Amniotic stem cell (primary cell): Measurements from ENCODE around the gene IFI16.
"Not testable (repeated sequence)": the region's sequence is repeated elsewhere in the genome, so short reads cannot be mapped to it uniquely, and the experiment has no call there.

Source experiments
- DNase-seq: peaks from one replicate; lab custom pipeline; 2025; lab: John Stamatoyannopoulos, UW

Gene IFI16

DNA sequence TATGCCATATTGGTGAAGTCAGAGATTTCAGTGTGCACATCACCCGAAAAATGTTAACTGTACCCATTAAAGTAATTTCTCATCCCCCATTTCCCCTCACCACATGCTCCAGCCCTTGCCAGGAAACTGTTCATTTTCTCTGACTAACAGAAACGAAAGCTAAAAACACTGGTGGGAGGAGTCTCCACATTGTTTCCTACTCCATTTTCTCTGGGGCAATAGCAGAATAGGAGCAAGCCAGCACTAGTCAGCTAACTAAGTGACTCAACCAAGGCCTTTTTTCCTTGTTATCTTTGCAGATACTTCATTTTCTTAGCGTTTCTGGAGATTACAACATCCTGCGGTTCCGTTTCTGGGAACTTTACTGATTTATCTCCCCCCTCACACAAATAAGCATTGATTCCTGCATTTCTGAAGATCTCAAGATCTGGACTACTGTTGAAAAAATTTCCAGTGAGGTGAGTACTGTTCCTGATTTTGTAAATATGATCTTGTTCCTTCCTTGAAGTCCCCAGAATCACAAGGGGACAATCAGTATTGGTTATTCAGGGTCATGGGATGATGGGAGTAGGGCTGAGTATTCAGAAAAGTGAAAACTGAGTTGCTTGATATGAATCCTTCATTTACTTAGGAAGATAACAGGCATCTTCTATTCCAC is at the start of gene IFI16:
TSS of gene IFI16 (plus strand) at position 204 of the 658 bp plus-strand sequence. CDS start 4,774 bp downstream, outside the sequence.
- DNase-seq: peak; percentile 83

DNA sequence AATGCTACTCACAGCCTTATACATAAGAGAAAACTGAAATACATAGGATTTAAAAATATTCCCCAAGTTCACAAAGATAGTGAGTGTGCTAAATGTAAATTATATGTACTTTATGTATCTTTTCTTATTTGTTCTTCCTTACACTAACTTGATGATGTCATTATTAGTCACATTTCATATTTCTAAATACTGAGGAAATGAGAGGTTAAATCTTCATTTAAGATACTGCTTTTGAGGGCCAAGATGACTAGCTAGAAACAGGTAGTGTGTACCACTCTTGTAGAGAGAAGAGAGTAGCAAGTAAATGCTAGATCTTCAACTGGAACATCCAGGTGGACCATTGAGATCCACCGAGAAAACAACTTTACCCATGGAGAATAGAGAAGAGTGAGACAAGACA is 48.5 kb upstream of the IFI16 start:
- DNase-seq: no peak

DNA sequence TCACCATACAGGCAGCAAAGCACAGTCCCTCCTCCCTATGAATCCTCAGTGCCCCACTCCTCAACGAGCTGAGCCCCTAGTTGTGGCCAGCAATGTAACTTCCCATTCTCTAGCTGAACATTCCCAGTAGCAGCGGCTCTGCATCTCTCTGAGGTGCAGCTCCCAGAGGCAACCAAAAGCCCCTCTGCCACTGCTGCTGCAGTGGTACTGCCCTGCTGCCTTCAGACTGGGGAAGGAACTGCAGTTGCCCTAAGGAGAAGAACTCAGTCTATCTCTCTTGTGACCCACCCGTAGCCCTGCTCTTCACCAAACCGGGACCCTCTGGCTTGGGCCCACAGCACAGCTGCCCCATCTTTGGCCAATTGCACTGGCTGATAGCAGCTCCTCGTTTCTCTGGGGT is 46.7 kb upstream of the IFI16 start:
- no peak for DNase-seq

DNA sequence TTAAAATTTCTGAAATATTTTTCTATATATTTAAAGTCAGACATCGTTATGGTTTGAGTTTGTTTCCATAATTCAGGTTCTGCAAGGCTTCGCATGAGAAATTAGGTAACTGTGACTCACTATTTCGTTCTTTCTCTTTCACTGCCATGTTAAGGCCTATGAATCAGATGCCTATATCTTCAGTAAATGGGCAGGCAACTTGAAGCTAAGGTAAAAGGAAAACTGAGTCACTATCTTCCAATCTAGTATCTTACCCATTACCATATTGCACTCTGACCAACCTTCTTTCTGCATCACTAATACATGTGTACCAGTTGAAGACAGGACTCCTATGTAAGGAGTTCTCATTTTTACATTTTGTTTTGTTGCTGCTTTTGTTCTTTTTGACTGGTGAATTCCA is 40.5 kb upstream of the IFI16 start:
- DNase-seq: no peak

DNA sequence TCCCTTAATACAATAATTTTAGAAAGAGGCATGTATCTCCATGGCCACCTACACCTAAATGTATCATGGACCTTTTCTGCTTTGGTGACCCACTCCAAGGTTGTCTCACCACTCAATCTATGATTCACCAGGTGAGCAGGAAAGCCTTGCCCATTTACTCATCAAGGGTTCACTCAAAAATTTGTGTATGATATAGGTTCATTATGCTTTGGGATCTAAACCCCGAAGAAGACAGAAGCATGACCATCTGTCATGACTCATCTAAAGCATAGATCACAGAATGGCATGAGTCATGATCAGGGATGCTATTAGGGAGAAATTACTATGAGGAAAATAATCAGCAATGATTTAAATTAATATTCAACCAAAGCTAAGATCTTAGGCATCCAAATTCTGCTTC is 39.9 kb upstream of the IFI16 start:
- no peak for DNase-seq

DNA sequence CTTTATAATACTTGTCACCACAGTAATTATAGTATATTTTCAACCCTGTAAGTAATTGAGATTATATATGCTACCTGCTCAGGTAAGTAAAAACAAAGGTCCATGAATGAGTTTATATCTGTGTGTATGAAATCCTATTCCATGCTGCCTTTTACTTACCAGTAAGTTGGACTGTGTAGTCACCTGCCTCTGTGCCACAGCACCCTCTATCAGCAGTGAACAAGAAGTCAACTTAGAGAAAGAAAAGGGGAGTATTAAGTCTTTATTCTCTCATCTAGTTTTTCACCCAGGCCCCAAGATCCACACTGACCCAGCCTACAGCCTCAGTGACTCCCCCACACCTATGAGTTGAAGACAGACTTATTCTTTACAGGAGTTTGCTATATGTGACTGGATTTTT is 36.9 kb upstream of the IFI16 start:
- DNase-seq: no peak

DNA sequence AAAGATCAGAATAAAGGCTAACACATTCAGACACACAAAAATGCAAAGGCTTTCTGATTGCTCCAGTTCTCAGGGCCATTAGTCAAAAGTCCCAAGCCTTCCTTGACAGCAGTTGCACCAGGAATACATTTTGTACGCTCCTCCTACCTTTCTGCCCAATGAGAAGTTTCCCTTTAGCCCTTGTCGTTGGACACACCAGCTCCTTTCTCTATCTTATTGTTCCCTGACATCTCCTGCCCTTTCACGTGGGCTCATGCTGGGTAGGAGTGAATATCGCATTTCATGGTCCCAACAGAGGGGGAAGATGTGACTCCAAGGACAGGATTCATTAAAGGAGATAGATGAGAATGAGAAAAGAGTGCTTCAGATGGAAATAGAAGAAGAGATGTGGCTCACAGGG is 33.5 kb upstream of the IFI16 start:
- no peak for DNase-seq

DNA sequence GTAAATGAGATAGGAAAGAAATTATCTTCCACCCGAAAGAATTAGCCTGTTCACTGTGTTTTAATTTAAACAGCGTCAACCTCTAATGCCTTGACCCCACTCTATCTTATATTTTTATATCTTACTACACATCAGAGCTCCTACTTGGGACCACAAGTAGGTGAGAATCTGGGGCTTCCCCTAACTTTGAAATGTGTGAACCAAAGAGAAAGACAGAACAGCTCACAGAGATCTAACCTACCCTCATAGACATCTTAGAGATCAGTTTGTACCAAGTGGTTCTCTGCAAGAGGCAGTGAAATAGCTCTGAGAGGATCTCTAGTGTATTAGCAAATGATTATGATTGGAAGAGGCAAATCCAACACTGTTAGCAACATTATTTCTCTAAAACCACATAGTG is 31.0 kb upstream of the IFI16 start:
- DNase-seq: no peak

DNA sequence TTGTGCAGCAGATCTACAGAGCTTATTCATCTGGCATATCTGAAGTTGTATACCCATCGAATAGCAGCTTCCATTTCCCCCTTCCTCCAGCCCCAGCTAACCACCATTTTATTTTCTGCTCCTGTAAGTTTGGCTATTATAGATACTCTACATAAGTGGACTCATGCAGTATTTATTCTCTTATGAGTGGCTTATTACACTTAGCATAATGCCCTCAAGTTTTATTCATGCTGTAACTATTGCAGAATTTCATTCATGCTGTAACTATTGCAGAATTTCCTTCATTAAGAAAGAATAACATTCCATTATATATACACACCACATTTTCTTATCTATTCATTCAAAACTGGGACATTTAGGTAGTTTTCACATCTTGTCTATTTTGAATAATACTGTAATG is 30.5 kb upstream of the IFI16 start:
- no peak for DNase-seq

DNA sequence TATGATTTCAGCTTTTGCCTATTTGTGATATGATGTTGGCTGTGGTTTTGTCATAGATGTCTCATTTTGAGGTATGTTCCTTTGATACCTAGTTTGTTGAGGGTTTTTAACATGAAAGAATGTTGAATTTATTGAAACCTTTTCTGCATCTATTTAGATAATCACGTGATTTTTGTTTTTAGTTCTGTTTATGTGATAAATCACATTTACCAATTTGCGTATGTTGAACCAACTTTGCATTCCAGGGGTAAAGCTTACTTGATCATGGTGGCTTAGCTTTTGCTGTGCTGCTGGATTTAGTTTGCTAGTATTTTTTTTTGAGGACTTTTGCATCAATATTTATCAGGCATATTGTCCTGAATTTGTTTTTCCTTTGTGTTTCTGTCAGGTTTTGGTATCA is 26.5 kb upstream of the IFI16 start:
- no peak for DNase-seq

DNA sequence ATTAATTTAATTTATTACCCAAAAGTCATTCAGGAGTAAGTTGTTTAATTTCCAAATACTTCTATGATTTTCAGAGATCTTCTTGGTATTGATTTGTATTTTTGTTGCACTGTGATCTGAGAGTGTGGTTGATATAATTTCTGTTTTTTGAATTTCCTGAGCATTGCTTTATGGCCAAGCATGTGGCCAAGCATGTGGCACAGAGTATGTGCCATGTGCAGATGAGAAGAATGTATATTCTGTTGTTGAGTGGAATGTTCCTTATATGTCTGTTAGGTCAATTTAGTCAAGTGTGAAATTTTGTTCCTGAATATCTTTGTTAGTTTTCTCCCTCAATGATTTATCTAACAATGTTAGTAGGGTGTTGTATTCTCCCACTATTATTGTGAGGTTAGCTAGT is 25.3 kb upstream of the IFI16 start:
- DNase-seq: no peak

DNA sequence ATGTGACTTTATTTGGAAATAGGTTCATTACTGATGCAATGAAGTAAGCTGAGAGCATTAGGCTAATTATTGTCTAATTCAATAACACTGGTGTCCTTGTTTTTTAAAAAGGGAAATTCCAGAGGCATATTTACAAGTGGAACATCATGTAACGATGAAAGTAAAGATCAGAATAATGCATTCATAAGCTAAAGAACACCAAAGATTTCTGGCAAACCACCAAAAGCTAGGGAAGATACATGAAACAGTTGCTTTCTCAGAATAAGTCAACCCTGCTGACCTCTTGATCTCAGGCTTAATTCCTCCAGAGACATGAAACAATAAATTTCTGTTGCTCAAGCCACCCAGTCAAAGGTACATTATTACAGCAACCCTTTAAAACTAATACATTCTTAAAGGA is 20.3 kb upstream of the IFI16 start:
- DNase-seq: no peak

DNA sequence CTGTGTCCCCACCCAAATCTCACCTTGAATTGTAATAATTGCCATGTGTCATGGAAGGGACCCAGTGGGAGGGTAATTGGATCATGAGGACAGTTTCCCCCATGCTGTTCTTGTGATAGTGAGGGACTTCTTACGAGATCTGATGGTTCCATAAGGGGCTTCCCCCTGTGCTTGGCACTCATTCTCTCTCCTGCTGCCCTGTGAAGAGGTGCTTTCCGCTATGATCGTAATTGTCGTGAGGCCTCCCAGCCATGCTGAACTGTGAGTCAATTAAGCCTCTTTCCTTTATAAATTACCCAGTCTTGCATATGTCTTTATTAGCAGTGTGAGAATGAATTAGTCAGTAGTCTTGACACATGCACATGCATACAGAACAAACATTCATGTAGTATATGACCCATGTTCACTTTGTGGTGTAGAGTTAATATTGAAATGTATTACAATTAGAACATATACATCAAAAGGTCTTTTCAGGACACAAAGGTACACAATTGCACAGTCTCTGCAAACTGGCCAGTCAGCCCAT is 16.9 kb upstream of the IFI16 start:
- no peak for DNase-seq

DNA sequence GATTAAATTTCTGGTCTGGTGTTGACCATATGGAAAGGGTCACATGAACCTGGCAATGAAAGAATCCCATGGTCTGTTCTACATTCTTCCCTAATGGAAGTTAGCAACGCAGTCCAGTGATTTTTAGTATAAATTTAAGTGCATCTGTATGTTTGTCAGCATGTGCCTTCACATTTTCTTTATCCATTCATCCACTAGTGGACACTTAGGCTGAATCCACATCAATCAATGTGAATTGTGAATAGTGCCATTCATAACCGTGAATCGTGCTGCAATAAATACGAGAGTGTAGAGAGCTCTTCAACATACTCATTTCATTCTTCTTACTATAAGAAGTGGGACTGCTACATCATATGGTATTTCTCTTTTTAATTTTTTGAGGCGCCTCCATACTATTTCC is 12.7 kb upstream of the IFI16 start:
- no peak for DNase-seq

DNA sequence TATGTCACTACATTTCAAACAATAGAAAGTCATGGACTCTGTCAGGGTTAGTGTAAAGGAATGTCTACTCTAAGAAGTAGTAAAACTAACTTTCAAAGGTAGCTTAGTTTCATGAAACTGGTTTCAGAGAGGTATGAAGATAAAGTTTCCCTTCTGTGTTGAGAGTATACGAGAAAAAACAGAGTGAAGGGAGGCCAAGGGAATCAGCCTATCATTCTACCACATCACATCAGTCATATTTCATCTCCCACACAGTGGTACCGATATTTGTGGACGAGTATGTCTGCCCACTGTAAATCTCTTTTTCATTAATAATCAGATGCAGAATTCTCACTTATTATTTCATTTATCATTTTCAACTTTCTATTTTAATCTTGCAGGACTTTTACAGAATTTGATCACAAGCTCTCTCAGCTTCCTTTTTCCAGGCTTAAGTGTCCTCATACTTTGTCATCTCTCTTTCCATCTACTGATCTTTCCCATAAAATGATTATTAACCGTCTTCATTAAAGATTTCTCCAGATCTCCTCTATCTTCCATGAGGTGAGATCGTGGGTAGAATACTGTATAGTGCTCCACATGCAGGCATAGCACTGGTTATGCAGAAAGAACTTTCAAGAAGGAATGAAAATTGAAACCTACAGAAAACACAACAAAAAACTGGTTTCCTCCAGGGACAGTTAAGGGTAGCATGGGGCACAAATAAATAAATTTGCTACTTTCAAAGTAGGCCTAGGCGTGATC is 11.5 kb upstream of the IFI16 start:
- no peak for DNase-seq

DNA sequence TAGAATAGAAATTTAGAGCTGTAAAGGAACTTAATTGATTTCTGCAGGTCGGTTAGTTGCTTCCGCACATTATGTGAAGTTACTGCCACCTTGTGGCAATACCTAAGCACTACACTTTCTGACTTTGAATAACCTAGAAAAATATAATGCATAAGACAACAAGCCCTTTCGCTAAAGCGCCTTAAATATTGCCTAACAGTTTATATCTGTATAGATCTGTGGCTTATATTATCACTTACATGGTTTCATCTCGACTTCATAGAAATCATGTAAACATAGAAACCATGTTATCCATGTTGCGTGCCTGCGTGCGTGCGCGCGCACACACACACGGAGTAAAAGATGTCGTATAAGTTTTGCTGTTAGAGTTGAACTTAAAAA is 10.9 kb upstream of the IFI16 start:
- peak; percentile 35 for DNase-seq

DNA sequence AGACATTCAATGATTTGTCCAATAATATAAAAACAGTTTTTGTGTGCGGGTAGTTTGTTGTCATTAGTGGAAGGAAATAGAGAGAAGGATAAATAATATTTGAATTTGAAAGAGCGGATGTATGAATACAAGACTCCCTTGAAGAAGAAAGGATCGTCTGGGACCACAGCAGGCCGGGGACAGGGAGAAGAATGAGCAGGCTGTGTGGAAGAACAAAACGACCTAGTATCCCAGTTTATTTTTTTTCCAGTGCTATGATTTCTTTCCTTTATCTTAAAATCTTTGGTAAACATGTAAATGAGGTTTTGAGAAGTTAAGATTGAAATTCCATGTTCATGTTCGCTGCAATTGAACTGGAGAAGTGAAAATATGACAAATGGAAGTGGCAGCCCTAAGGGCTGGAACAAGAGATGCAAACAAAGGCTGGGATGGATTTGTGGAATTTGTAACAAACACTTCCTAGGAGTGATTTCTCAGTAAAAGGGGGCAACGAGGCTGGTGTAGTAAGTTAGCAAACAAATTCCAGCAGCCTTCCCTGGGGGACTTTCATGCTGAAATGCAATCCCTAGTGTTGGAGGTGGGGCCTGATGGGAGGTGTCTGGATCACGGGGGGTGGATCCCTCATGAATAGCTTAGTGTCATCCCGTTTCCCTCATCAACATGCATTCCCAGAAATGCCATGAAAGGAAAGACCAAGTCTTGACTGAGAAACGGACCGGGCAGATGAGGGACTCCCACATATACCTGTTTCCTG is 10.2 kb upstream of the IFI16 start:
- peak; percentile 53 for DNase-seq

DNA sequence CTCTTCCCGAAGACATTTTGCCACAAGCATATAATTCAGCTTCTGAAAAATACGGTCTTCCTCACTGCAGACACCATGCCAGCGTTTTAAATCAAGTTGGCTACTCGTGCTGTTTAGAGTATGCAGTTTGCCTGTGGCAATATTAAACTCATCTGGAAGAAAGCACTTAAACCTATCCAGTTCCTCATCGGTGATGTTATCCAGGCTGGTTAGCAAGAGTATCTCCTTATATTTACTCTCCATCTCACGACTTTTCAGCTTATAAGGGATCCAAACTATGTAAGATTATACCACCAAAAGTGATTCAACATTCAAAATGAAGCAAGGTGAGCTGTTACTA is 9.7 kb upstream of the IFI16 start:
- DNase-seq: peak; percentile 17

DNA sequence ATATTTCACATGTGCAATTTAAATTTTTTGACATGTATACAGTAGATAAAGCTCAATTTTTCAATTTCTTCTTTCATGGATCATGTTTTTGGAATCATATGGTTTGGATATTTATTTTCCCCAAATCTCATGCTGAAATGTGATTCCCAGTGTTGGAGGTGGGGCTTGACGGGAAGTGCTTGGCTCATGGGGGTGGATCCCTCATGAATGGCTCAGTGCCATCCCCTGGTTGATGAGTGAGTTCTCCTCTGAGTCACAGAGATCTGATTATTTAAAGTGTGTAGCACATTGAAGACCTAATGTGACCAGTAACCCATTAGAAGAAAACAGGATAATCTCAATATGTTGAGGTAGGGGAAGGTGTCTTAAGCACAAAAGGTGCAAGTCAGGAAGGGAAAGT is 9.1 kb upstream of the IFI16 start:
- peak; percentile 84 for DNase-seq

DNA sequence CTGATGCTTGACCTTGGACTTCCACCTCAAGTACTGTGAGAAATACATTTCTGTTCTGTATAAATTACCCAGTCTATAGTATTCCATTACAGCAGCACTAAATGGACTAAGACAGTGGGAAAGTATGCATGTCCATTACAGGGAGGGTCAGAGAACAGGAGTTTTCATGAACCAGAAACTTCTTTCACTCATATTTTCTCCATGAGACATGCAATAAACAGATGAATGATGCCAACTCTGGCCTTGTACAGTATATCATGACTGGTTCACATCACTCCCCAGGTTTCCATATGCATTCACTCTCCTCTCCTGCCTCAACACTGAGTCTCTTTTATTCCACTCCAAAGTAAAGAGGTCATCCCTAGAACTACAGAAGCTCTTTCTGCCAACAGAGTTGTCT is 4.5 kb upstream of the IFI16 start:
- no peak for DNase-seq

DNA sequence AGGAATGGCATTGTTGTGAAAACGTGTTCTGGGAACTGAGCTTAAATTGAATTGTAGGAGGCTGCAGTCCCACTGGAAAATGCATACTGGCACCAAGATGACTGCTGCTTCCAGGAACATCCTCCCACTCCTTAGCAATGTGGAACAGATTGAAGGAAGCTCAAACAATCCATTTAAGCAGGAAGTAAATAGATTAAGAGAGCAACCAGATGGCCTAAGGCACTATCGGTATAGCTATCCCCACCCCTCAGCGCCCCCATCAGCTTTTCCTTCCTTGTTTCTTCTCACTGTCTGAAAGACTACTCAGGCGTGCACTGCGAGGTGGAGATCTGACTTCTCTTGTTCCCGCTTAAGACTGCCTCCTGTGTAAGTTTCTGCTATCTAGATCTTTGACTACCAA is 4.0 kb upstream of the IFI16 start:
- no peak for DNase-seq

DNA sequence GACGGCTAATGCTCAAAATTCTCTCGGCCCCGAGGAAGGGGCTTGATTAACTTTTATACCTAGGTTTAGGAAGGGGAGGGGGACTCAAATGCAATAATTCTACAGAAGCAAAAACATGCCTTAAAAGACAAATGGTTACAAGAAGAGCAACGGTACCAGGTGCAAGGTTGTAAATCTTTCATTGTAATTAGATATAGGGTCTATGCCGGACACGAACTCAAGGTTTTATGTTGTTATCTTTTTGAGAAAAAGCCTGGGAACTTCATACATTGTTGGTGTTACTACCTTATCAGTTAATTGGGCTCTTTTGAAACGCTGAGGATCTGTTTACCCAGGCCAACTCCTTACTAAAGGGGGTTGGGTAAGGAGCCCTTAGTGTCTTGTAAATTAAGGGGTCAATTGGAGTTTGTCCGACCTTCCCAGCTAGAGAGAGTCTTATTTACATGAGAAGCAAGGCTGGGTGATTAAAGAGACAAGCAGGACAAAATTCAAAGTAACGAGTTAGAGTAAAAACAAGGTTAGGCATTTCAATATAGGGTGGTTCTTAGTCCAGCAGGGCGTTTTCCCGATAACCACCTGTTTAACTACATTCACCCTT is 3.4 kb upstream of the IFI16 start:
- DNase-seq: not testable (repeated sequence)

DNA sequence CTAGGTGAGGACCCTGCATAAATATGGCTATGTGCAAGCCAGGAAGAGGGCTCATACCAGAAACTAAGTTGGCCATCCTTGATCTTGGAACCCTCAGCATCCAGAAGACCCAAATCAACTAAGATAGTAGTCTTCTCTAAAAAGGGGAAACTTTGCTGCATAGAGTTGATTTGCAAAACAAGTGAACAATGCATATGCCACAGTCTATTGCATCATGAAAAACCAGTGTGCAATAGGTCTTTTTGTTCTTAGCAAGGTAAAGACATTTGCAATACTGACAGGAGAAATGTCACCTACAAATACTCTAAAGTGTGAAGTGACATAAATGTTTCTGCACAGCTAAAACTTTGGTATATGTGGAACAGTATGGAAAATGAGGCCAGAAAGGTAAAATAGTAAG is 2.0 kb upstream of the IFI16 start:
- no peak for DNase-seq
